OCI-LY1 (cell line): ENCODE results near the gene VWA2.

Experiments
- H2AFZ ChIP-seq: fragments of 200-600 bp; sonication (generic), shearing (Covaris generic); 2 replicates; pipeline ENCODE4 v1.6.0; 2014; ENCODE audit warnings: antibody characterized with exemption, mild to moderate bottlenecking, low read length
- H3F3A ChIP-seq: fragments of 200-600 bp; sonication (generic), shearing (Covaris generic); 2 replicates; pipeline ENCODE4 v1.6.0; 2014; ENCODE audit warnings: mild to moderate bottlenecking, antibody characterized with exemption, low read length, moderate library complexity; ENCODE audit not compliant: insufficient read depth
- H3K27ac ChIP-seq: fragments of 200-600 bp; sonication (generic); 2 replicates; pipeline ENCODE4 v1.5.1; 2014; ENCODE audit warnings: low read length, mixed run types, mild to moderate bottlenecking, low read depth; ENCODE audit not compliant: poor library complexity, severe bottlenecking
- H3K27me3 ChIP-seq: fragments of 200-600 bp; sonication (generic); 2 replicates; pipeline ENCODE4 v1.6.0; 2014; ENCODE audit warnings: antibody characterized with exemption, mild to moderate bottlenecking, low read length, moderate library complexity; ENCODE audit not compliant: insufficient read depth
- H3K36me3 ChIP-seq: fragments of 200-600 bp; sonication (generic); 2 replicates; pipeline ENCODE4 v1.6.1; 2014; ENCODE audit warnings: mild to moderate bottlenecking, antibody characterized with exemption, low read length, moderate library complexity, mixed read lengths; ENCODE audit not compliant: insufficient read depth
- H3K4me1 ChIP-seq: fragments of 200-600 bp; sonication (generic); 2 replicates; pipeline ENCODE4 v1.5.1; 2014; ENCODE audit warnings: mild to moderate bottlenecking, low read length, moderate library complexity; ENCODE audit not compliant: insufficient read depth, severe bottlenecking
- H3K4me2 ChIP-seq: fragments of 200-600 bp; sonication (generic), shearing (Covaris generic); 2 replicates; pipeline ENCODE4 v1.6.1; 2014; ENCODE audit warnings: low read length
- H3K4me3 ChIP-seq: fragments of 200-600 bp; sonication (generic); 2 replicates; pipeline ENCODE4 v1.5.1; 2014; ENCODE audit warnings: low read length, low read depth, mild to moderate bottlenecking, mixed read lengths; ENCODE audit not compliant: poor library complexity, severe bottlenecking
- H3K79me2 ChIP-seq: fragments of 200-600 bp; shearing (Covaris generic); 2 replicates; pipeline ENCODE4 v1.6.1; 2016; ENCODE audit warnings: mixed run types, low read length, mixed read lengths; ENCODE audit not compliant: insufficient read depth
- H3K9ac ChIP-seq: fragments of 200-600 bp; sonication (generic), shearing (Covaris generic); 2 replicates; pipeline ENCODE4 v1.6.1; 2014; ENCODE audit warnings: mild to moderate bottlenecking, low read length, mixed read lengths
- H3K9me2 ChIP-seq: fragments of 200-600 bp; sonication (generic), shearing (Covaris generic); 2 replicates; pipeline ENCODE4 v1.6.1; 2014; ENCODE audit warnings: low read depth, mild to moderate bottlenecking, low read length, mixed read lengths
- H3K9me3 ChIP-seq: fragments of 200-600 bp; shearing (Covaris generic); 2 replicates; pipeline ENCODE4 v1.6.1; 2014; ENCODE audit warnings: low read length, mixed read lengths
- H4K20me1 ChIP-seq: fragments of 200-600 bp; sonication (generic), shearing (Covaris generic); 2 replicates; pipeline ENCODE4 v1.6.0; 2016; ENCODE audit warnings: mild to moderate bottlenecking, low read length; ENCODE audit not compliant: insufficient read depth
- EZH2 ChIP-seq: fragments of 200-600 bp; sonication (generic), shearing (Covaris generic); IDR thresholded peaks from 2 replicates; pipeline ENCODE4 v1.8.0; 2017; ENCODE audit warnings: borderline replicate concordance, mixed run types, mild to moderate bottlenecking, antibody characterized with exemption, low read length, moderate library complexity, mixed read lengths
- TF ChIP-seq, protein P1 (sequence below): fragments of 200-600 bp; sonication (generic), shearing (Covaris generic); IDR thresholded peaks from 2 replicates; pipeline ENCODE4 v1.5.1; 2017; ENCODE audit warnings: mild to moderate bottlenecking, antibody characterized with exemption, low read length, moderate library complexity, mixed read lengths

VWA2 gene

DNA sequence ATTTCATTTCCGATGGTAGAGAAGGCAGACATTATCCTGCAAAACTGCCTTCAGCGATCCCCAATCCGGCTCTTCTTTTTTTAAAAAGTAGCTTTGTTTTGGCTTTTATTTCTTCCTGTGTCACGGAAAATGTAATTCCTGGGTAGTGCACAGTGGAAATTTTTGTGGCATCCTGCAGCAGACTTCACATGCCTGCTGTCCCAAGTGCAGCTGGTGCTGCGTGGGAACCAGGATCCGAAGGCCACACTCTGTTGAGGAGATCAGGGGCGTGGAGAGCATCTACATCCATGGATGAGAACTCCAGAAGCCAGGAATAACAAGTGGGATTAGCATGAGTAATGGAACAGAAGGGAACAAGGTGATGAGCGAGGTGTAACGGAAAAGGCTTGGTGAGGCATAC is 4.6 kb downstream of the VWA2 start:
- Histone ChIP-seq H4K20me1 (no peaks in the 10 kb centered on the region), H3K4me3 (no peak overlapping the region), H3K9me2 (no peaks in the 10 kb centered on the region), H3K27me3 (no peaks in the 10 kb centered on the region), H2AFZ (no peak overlapping the region), H3K4me1 (no peaks in the 10 kb centered on the region), H3K27ac (no peak overlapping the region), H3K4me2 (no peak overlapping the region), H3K9ac (no peak overlapping the region), H3F3A (no peaks in the 10 kb centered on the region), H3K36me3 (no peaks in the 10 kb centered on the region), H3K9me3 (no peaks in the 10 kb centered on the region), H3K79me2 (no peaks in the 10 kb centered on the region)
- TF ChIP-seq EZH2 = no peak
- TF ChIP-seq, protein P1, sequence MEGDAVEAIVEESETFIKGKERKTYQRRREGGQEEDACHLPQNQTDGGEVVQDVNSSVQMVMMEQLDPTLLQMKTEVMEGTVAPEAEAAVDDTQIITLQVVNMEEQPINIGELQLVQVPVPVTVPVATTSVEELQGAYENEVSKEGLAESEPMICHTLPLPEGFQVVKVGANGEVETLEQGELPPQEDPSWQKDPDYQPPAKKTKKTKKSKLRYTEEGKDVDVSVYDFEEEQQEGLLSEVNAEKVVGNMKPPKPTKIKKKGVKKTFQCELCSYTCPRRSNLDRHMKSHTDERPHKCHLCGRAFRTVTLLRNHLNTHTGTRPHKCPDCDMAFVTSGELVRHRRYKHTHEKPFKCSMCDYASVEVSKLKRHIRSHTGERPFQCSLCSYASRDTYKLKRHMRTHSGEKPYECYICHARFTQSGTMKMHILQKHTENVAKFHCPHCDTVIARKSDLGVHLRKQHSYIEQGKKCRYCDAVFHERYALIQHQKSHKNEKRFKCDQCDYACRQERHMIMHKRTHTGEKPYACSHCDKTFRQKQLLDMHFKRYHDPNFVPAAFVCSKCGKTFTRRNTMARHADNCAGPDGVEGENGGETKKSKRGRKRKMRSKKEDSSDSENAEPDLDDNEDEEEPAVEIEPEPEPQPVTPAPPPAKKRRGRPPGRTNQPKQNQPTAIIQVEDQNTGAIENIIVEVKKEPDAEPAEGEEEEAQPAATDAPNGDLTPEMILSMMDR = no peak

DNA sequence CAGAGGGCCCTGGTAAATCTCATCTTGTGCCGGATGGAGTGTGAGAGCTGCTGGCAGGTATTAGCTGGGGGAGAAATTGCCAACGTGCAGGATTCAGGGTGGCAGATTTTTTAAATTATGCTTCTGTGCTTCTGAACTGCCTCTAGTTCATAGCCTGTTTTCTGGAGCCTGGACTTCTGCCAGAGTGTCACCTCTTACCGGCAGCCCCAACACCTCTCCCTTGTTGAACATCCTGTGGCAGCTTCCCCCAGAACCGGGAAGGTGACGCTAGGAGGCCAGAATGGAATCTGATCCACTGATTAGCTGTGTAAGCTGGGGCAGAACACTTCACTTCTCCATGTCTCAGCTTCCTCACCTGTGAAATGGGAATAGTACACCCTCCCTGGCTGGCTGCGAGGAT is 5.1 kb downstream of the VWA2 start:
- Histone ChIP-seq H3K4me2 (no peak overlapping the region), H3K27ac (no peak overlapping the region), H3K27me3 (no peaks in the 10 kb centered on the region), H3K9me3 (no peaks in the 10 kb centered on the region), H3K9ac (no peak overlapping the region), H3K36me3 (no peaks in the 10 kb centered on the region), H3K9me2 (no peaks in the 10 kb centered on the region), H3K4me3 (no peak overlapping the region), H3K4me1 (no peaks in the 10 kb centered on the region), H4K20me1 (no peaks in the 10 kb centered on the region), H3K79me2 (no peaks in the 10 kb centered on the region), H3F3A (no peaks in the 10 kb centered on the region), H2AFZ (no peak overlapping the region)
- TF ChIP-seq EZH2 = no peak
- TF ChIP-seq, protein P1 = no peak

DNA sequence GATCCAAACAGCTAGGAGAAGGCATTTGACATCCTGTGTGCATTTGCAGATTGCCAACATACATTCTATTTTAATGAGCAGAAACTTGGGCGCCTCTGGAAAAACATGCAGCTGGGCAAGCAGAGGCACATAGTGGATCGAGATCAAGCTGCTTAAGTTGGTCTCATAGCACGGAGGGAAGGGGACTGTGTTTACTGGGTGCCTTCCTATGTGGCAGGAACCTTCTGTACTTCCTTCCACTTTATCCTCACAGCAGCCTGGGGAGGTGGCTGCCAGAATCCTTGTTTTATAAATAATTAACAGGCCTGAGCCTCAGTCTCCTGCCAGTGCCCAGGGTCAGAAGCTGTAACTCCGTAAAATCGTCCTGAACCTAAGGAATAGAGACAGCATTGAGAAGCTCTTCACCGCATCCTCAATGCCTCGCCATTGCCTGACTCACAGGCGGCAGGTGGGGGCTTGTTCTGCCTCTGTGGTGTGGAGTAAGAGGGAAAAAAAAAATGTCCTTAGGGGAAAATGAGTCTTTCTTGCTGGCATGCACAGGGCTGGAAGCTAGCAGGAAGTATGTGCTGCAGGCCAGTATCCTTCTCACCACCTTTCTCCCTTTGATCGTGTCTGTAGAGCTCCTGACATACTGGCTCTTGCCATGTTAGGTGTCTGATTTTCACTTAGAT is 6.2 kb downstream of the VWA2 start:
- no peak overlapping the region for H3K4me3 ChIP-seq
- H3K79me2 ChIP-seq = no peaks in the 10 kb centered on the region
- H3K9me3 ChIP-seq = no peaks in the 10 kb centered on the region
- H3K36me3 ChIP-seq = no peaks in the 10 kb centered on the region
- H3K4me1 ChIP-seq = no peaks in the 10 kb centered on the region
- no peak overlapping the region for H3K27ac ChIP-seq
- no peaks in the 10 kb centered on the region for H4K20me1 ChIP-seq
- no peak overlapping the region for H3K9ac ChIP-seq
- no peaks in the 10 kb centered on the region for H3F3A ChIP-seq
- H3K4me2 ChIP-seq = no peak overlapping the region
- no peaks in the 10 kb centered on the region for H3K9me2 ChIP-seq
- H2AFZ ChIP-seq = no peak overlapping the region
- H3K27me3 ChIP-seq = no peaks in the 10 kb centered on the region
- TF ChIP-seq, protein P1 = no peak
- TF ChIP-seq EZH2 = no peak
